B cell (primary cell): Measurements from ENCODE around the gene SMIM7.

Source experiments
- EZH2 ChIP-seq: IDR thresholded peaks from 2 replicates; pipeline ENCODE4 v1.6.1; 2012; ENCODE audit warnings: borderline replicate concordance, low read depth, mild to moderate bottlenecking, moderate library complexity, low read length; ENCODE audit not compliant: insufficient read depth, poor library complexity, severe bottlenecking
- TF ChIP-seq, protein P1 (sequence below): fragments of 200-600 bp; IDR thresholded peaks from one replicate; pipeline ENCODE4 v1.8.0; 2022; ENCODE audit warnings: antibody characterized with exemption, mild to moderate bottlenecking

GRCh38 chr19:16599655-16600346, 60.1 kb downstream of the SMIM7 start:
- TF ChIP-seq, protein P1, sequence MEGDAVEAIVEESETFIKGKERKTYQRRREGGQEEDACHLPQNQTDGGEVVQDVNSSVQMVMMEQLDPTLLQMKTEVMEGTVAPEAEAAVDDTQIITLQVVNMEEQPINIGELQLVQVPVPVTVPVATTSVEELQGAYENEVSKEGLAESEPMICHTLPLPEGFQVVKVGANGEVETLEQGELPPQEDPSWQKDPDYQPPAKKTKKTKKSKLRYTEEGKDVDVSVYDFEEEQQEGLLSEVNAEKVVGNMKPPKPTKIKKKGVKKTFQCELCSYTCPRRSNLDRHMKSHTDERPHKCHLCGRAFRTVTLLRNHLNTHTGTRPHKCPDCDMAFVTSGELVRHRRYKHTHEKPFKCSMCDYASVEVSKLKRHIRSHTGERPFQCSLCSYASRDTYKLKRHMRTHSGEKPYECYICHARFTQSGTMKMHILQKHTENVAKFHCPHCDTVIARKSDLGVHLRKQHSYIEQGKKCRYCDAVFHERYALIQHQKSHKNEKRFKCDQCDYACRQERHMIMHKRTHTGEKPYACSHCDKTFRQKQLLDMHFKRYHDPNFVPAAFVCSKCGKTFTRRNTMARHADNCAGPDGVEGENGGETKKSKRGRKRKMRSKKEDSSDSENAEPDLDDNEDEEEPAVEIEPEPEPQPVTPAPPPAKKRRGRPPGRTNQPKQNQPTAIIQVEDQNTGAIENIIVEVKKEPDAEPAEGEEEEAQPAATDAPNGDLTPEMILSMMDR, result no peak
- TF ChIP-seq EZH2, result no peak
